Hepatic stellate cell (primary cell): Measurements from ENCODE around the gene VANGL2.
"Not testable (repeated sequence)": the region's sequence is repeated elsewhere in the genome, so short reads cannot be mapped to it uniquely, and the experiment has no call there.

Source experiments
- DNase-seq: peaks from one replicate; pipeline ENCODE4 v3.0.0; 2011; ENCODE audit warnings: low spot score

VANGL2 gene

DNA sequence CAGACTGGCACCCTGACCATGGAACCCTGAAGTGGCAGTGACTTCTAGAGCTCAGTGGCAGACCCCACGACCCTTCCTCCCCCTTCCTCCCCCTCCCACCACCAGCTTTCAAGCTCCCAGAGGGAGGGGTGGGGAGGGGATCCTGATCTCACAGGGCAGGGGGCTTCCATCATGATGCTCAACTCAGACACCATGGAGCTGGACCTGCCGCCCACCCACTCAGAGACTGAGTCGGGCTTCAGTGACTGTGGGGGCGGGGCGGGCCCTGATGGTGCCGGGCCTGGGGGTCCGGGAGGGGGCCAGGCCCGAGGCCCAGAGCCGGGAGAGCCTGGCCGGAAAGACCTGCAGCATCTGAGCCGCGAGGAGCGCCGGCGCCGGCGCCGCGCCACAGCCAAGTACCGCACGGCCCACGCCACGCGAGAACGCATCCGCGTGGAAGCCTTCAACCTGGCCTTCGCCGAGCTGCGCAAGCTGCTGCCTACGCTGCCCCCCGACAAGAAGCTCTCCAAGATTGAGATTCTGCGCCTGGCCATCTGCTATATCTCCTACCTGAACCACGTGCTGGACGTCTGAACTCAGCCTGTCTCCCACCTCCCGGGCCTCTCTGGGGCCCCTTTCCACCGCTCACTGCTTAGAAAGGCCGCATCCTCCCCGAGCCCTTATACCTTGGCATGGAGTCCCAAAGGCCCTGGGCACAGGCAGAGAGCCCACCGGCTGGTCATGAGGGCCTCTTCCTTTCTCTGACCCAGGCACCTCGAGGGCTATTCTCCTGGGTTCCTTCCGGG lies 29.6 kb upstream of the VANGL2 start:
- DNase-seq, result no peak

DNA sequence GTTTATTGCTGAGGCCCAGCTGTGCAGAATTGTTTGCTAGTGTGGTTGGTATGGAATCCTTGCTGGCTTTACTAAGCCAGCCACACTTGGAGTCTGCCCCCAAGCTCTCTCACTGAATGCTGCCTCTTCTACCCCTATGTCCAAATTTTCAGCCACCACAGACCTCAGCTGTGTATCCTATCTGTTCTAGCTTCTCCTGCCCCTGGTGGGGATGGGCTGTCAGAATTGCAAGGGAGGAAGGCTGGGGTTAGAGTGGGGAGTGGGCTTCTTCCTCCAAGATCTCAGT lies 29.1 kb upstream of the VANGL2 start:
- no peak for DNase-seq

DNA sequence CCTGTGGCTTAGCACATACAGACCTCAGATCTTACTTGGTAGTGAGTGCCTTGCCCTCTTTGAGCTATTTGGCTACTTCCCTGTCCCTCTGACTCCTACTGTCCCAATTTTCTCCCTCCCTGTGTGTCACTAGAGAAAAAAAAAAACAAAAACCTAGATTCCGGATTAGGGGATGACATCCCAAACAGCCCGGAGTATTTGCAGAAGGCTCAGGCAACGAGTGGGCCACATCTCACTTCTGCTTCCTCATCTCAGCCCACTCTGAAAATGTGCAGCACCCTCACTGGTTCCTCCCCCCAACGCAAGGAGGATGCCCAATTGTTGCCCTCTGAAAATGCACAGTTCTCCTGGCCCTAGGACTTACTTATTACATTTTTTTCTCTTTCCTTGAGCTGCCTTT lies 28.6 kb upstream of the VANGL2 start:
- DNase-seq, result no peak

DNA sequence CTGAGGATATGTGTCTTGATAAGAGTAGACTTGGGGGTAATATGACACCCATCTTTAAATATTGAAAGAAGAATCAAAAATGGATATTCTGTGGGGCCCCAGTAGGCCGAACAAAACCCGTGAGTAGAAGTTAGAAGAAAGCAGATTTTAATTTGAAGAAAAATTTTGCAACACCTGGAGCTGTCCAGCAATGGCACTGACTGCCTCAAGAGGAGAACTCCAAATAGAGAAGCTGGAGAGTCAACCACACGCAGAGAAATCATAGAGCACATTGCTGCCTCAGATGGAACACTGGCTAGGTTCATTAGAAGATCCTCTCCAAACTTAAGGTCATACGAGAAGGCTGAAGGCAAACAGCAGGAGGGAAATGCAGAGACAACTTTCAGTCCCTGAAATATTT lies 26.7 kb upstream of the VANGL2 start:
- no peak for DNase-seq

DNA sequence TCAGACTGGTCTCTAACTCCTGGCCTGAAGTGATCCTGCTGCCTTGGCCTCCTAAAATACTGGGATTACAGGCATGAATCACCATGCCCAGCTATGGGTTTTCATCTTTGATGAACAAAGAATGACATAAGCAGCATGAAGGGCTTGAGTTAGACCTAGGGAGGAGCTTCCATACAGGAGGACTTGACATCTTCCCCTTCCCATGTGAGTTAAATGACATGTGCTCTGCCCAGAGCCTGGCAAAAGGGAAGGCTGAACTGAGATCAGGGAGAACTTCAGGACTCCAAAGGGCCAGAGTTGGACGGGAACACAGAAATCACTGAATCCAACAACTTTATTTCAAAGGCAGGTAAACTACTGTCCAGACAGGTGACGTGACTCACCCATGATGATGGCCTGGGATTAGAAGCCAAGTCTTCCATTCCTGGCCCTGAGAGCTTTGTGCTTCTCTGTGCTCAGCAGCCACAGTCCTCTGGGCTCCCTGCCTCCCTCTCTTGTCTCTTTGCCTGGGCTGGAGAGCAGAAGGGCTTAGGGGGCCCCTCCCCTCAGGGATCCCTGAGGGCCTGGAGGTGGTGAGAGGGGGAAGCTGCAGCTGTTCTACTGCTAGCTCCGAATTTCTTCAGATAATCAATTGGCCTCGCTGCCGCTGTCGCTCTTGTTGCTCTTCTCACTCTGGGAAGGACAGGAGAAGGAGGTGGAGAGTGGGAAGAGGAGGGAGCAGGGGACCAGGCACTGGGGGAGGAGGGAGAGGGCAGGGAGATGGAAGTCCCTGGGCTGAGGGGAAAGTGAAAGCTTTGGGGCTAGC lies 25.9 kb upstream of the VANGL2 start:
- DNase-seq, result no peak

DNA sequence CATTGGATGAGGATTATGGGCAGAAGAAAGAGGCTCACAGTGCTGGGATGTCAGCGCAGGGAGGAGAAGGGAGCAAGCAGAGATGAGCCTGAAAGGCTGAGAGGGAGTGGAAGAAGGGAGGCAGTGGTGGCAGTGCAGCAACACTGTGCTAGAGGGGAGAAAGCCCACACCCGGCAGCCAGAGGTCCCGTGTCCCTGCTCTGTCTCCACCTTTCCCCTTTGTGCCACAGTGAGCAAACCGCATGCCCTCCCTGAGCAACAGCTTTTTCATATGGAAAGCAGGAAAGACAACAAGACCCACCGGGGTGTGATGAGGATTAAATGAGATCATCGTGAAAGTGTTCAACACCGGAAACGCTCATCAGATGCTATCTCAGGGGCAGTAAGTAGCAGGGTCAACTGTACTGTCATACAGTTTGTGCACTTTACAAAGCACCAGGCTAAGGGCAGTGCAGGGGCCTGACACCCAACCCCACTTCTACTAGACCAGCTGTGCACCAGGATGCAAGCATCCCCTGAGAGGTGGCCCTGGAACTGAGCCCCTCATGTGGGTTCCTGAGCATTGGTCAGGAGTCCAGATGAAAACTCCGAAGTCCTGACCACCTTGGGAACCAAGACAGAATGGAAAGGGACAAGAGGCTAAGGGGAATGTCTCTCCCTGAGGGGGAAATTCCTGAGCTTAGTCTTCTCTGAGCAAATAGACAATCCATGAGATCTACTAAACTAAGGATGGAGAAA lies 24.4 kb upstream of the VANGL2 start:
- no peak for DNase-seq

DNA sequence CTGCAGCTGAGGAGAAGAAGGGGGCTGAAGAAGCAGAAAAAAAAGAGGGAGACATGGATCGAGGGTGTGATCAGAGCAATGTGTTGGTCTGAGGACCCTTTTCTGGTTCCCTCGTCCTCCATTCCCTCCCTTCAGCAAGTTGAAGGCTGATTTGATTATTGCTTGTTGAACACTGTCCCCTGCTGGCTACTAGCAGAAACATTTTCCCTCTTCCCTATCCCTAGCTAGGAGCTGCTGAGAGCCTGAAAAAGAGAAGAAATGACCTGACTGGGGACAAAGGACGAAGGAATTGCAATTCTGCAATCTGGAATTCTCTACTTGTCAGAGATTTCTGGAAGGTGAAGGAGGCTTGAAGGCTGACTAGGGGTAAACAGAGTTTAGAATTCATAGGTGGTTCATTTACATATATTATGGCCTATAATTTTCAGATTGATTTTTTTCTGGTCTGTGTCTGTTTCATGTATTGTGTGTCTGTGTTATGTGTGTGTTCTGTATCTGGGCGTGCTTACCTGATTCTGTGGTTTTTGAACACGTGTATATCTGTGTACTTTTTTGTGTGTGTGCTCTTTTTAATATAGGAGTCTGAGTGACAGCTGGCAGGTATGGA lies 23.7 kb upstream of the VANGL2 start:
- peak; percentile 65 for DNase-seq

DNA sequence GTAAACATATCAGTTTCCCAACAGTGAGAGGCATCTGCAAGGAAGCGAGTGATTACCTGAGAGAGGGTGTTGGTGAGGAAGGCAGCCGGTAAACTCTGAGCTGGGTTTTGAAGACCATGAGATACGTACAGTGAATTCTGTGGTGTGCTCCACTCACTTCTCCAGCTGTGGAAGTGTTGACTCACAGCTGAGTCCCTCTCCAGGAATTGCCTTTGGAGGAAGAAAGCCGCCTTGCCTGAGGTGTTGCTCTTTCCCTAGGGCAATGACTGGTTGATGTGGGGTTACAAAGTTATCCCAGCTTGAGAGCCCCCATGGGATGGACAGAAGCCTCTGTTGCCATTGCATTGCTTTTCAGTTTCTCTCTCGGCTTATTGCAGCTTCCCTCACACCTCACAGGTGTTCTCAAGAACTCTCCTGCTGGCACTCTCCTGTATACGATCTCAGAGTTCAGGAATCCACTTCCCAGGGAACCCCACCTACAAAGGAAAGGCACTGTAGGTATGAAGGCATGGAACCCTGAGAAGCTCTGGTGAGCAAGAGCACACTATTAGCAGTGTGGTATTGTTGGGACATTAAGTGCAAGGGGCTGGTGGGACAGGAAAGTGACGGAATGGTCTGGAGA lies 22.7 kb upstream of the VANGL2 start:
- no peak for DNase-seq

DNA sequence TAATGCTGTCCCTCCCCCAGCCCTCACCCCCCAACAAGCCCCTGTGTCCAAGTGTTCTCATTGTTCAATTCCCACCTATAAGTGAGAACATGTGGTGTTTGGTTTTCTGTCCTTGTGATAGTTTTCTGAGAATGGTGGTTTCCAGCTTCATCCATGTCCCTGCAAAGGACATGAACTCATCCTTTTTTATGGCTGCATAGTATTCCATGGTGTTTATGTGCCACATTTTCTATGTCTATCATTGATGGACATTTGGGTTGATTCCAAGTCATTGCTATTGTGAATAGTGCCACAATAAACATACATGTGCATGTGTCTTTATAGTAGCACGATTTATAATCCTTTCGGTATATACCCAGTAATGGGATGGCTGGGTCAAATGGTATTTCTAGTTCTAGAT lies 15.6 kb upstream of the VANGL2 start:
- not testable (repeated sequence) for DNase-seq

DNA sequence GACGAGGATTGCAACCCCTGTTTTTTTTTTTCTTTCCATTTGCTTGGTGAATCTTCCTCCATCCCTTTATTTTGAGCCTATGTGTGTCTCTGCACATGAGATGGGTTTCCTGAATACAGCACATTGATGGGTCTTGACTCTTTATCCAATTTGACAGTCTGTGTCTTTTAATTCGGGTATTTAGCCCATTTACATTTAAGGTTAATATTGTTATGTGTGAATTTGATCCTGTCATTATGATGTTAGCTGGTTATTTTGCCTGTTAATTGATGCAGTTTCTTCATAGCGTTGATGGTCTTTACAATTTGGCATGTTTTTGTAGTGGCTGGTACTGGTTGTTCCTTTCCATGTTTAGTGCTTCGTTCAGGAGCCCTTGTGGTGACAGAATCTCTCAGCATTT lies 12.0 kb upstream of the VANGL2 start:
- not testable (repeated sequence) for DNase-seq

DNA sequence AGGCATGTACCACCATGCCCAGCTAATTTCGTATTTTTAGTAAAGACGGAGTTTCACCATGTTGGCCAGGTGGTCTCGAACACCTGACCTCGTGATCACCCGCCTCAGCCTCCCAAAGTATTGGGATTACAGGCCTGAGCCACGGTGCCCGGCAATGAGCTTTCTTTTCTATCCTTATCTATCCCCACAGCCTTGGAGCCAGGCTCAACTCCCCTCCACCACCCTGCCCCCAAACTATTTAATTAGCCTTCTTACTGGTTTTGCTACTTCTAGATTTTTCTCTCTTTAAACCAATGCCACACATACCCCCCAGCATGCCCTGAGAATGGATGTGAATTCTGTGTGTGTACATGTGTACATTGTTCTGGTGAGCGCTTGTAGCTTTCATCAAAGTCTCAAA lies 5.7 kb upstream of the VANGL2 start:
- DNase-seq, result no peak

DNA sequence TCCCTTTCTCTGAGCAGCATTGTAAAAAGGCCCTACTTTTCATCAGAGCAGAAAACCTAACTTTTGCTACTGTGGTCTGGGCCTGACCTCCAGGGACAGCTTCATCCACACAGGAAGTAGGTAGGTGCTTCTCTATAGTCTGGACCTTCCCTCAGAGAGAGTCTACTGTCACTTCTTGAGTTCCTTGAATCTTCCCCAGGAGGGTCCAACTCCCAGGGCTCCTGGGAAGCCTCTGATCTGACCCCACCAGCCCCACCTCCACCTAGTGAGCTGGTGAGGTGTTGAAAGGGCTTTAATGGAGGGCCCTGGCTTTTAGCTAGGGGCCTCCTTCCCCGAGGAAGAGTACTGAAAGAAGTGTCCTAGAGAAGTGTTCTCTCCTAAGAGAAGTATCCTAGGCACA lies 2.7 kb upstream of the VANGL2 start:
- no peak for DNase-seq

DNA sequence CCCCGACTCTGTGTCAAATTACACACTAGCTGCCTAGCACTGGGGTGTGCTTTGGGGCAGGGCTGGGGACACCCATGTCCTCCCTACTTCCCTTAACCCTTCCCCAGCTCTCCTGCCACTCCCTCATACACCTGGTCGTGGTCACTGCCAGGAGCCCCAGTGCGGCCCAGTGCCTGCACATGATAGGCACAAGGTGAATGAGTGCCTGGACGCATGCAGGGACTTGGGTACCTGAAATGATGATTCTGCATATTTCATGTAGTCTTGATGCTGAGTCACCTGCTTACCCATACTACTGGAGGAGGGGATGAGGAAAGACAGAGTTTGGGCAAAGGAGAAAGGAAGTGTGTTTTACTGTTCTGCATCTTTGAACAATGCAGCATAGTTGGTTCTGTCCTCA lies 1.5 kb upstream of the VANGL2 start:
- DNase-seq, result no peak

DNA sequence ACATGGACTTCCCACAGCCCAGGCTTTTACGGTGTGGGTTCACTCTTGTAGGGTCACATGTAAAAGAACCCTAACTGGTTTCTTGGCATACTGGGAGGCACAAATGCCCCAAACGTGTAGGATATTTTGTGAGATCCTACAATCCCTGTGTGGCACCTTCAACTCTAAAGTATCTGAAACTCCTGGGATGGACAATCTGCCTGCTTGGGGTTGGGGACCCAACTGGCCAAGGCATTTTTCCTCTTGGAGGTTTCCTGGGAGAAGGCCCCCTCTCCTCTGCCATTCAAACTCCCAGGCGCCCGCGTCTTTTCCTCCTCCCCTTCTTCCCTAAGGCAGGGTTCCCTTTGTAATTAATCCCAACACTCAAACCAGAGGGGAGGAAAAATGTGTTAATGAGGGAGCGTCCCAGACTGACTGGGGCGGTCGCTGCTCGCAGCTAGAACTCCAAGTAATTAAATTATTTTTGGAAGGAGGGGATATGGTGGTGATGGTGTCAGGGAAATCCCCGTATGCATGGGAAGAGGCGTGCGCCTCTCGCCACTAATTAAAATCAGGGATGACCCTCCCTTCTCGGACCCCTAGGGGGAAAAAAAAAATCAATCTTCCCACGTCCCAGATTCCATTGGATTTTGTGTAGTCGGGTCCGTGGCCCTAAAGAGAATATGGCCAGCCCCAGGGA lies 681 bp upstream of the VANGL2 start:
- no peak for DNase-seq

DNA sequence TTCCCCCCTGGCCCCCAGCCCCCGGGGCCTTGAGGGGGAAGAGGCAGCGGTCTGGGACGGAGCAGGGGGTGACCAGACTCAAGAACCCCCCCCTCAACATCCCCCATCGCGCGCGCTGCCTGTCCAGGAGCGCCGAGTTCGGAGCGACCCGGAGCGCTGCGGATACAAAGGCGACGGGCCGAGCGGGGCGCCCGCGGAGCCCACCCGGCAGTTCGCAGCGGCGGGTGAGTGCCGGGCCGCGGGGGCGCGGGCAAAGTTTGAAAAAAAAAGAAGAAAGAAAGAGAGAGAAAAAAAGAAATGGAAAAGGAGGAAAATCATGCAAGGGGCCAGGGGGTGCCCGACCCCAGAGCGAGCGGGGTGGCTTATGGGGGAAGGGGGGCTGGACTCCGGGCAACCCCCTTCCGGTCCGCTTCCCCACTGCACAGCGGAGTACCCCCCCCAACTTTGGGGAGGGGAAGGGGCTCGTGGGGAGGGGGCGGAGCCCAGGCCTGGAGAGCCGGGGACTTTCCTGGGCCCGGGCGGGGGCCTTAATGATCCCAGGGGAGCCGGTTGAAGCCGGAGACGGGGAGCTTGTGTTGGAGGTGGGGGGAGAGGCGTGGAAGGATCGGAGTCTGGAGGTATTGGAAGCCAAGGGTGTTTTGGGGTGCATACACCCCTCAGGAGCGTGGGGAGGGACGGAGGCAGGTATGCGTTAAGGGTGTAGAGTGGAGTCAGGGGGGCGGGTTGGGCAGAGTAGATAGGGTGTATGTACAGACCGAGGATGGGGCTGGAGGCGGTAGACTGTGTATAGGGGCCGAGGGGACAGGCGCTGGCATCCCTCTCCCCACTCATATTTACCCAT lies 502 bp downstream of the VANGL2 start:
- no peak for DNase-seq

DNA sequence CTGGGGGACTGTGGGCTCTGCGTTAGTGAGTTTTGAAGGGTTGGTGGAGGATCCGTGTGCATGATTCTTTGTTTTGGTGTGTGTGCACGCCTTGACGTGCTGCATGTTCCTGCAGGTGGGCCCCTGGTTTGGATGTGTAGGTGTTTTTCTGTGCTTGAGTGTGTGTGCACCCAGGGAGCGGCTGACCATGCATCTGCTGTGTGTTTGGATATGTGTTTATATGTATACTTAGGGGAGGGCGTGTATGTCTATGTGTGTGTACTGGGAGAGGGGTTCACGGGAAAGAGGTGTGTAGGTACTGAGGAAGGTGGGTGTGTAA lies 1.1 kb downstream of the VANGL2 start:
- no peak for DNase-seq

DNA sequence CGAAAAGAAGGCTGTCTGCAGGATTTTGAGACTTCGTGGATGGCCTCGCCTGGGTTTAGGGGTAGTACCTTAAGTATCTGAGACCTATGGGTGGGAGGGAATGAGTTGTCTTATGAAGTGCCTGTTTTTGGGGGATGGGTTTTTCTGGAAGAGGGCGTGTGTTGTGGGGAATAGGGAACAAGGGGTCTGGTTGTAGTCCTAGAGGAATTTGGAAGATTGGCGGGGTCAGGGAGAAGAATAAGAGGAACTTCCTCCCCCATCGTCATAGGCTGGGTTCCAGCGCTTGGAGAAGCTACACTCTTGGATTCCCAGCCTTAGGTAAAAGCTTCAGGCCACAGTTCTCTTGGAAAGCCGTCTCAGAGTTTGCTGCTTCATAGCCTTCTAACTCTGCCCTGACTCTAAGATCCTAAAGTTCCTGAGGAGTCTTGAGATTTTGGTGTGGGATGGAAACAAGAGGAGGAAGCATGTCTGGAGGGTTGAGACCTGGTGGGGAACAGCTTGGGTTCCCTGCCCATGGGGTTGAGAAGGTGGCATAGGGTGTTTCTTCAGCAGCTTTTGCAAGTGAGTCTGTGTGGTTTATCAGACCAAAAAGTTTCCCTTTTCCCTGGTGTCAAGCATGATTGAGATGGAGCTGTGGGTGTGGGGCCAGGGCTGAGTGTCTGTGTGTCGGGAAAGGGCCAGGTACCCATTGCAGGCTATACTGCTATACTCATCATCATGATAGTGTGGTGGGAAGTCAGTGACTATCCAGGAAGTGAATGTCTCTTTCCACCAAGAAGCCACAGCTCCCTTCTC lies 1.8 kb downstream of the VANGL2 start:
- DNase-seq, result no peak

DNA sequence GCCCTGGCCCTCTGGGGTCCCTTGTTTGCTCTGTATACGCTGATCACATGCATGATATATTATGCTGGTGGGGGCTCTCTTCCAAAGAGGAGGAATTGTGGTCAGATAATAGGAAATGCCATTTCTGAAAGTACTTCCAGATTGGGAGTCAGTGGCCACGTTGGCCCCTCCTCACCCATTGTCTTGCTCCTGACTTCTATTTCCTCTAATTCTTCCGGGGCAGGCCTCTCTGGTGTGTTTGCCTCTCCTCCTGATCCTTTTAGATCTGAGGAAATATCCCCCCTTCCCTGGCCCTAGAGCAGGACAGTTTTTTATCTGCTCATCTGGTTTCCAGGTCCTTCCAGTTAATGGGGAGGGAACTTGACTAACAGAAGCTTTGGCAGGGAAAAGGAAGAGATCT lies 2.9 kb downstream of the VANGL2 start:
- no peak for DNase-seq

DNA sequence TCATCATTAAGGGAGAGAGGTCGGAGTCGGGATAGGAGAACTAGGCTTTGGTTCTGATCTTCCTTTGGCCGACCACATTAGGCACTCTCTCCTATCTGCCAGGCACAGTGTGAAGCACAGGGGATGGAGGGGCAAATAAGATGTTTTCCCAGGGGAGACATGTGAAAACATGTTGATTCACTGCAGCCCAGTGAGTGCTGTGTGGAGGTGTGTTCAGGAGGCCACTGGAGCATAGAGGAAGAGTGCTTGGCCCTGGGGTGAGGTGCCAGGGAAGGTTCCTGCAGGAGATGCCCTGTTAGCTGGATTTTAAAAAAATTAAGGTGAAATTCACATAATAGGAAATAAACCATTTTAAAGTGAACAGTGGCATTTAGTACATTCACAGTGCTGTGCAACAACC lies 3.7 kb downstream of the VANGL2 start:
- no peak for DNase-seq

DNA sequence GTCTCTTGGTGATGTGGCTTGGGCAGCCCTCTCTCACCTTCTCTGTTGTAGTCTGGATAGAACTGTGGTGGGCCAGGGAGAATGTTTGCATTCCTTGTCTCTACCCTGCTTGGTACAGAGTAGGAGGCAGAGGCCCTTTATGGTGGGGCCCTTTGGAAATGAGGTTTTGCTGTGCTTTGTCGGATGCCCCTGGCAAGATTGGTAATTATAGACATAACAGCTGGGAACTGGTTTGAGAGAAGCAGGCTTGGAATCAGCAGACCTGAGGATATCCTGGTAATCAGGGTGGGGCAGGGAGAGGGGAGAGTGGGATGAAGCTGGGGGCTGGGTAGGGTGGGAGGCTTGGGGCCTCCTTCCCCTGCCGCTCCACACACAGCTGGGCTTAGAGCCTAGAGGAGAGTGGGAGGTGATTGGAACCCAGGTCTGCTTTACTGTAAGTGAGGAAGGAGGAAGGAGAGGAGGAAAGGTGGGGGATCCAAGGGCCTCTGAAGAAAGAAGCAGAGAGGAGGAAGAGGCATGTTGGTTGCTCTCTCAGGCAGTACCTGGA lies 5.0 kb downstream of the VANGL2 start:
- no peak for DNase-seq
